K562 (cell line): ENCODE measurements around the gene CDKN2B. TPM values are rescaled to one million over a fixed set of nuclear protein-coding genes. Genes with fewer than 3 reads are reported as not detected.

ENCODE experiments used
- ATAC-seq: fragments of 200-7000 bp; cut with Tn5 transposase; 3 replicates; pipeline ENCODE4 v1.9.1; 2020; ENCODE audit warnings: moderate library complexity
- BruUV-seq: library from RNA; stranded (reverse); fragments of 400-500 nt; replicated peaks from 2 replicates; lab custom pipeline; 2021; lab: Mats Ljungman, UMichigan
- CTCF ChIA-PET: fragments of 300-600 bp; formaldehyde crosslinking; extraction: SDS; loops from one replicate; lab custom pipeline; 2021; ENCODE audit warnings: low intra/inter-chr PET ratio; lab: Yijun Ruan, JAX
- POLR2A ChIA-PET: fragments of 300-600, 350-650 bp; sonication (Branson Sonifier 250); formaldehyde crosslinking; extraction: SDS; loops from one replicate; lab custom pipeline; 2021; ENCODE audit warnings: antibody characterized with exemption, inconsistent platforms; lab: Yijun Ruan, JAX
- DNase-seq, 4 experiments: peaks; one replicate each; pipeline versions ENCODE4 v3.0.0 to v3.0.0-alpha.2; 2011 to 2018; ENCODE audit warnings: low spot score in 3 of 4, mixed read lengths in 3 of 4; ENCODE audit errors: extremely low read depth in 1 of 4
- FAIRE-seq: peaks from 2 replicates; lab custom pipeline; 2011; peaks lifted over from hg19 to GRCh38; lab: Jason Lieb, UNC
- H2AFZ ChIP-seq: 2 replicates; pipeline ENCODE4 v1.6.0; 2011; ENCODE audit warnings: low read depth, low read length, control low read depth, inconsistent platforms
- H3K27ac ChIP-seq: fragments of 200-600 bp; 3 replicates; pipeline ENCODE4 v1.8.0; 2011; ENCODE audit warnings: low read depth, mild to moderate bottlenecking, control low read depth, inconsistent platforms, low read length, moderate library complexity, mixed read lengths; ENCODE audit errors: extremely low read depth
- H3K27me3 ChIP-seq, 2 experiments: fragments of 300-600 bp in 1 of 2; 2 replicates in 1 of 2; 3 replicates in 1 of 2; pipeline versions ENCODE4 v1.6.0 to v1.8.0; 2011; ENCODE audit warnings: inconsistent platforms in 2 of 2, low read length in 2 of 2, mild to moderate bottlenecking in 1 of 2, mixed read lengths in 1 of 2, moderate library complexity in 1 of 2; ENCODE audit not compliant: control insufficient read depth in 2 of 2, insufficient read depth in 2 of 2
- H3K36me3 ChIP-seq: fragments of 300-600 bp; 3 replicates; pipeline ENCODE4 v1.8.0; 2011; ENCODE audit warnings: mild to moderate bottlenecking, low read length, inconsistent platforms; ENCODE audit not compliant: control insufficient read depth, insufficient read depth
- H3K4me1 ChIP-seq, 2 experiments: fragments of 200-600 bp in 1 of 2; replicated peaks in 1 of 2; 2 replicates in 1 of 2; 3 replicates in 1 of 2; pipeline versions ENCODE4 v1.5.1 to v1.8.0; 2011; ENCODE audit warnings: inconsistent platforms in 2 of 2, low read length in 2 of 2, mild to moderate bottlenecking in 1 of 2, mixed read lengths in 1 of 2, moderate library complexity in 1 of 2; ENCODE audit not compliant: control insufficient read depth in 2 of 2, insufficient read depth in 2 of 2
- H3K4me2 ChIP-seq: 2 replicates; pipeline ENCODE4 v1.6.1; 2011; ENCODE audit warnings: low read length, control low read depth, inconsistent platforms, mixed read lengths; ENCODE audit not compliant: insufficient read depth
- H3K4me3 ChIP-seq: fragments of 200-600 bp; sonication (generic), shearing (Covaris generic); 2 replicates; pipeline ENCODE4 v1.5.1; 2016; ENCODE audit warnings: control low read depth, inconsistent platforms
- H3K79me2 ChIP-seq: fragments of 200-600 bp; 3 replicates; pipeline ENCODE4 v1.8.0; 2011; ENCODE audit warnings: low read length, inconsistent platforms; ENCODE audit not compliant: control insufficient read depth, insufficient read depth
- H3K9ac ChIP-seq, 2 experiments: 2 replicates each; pipeline versions ENCODE4 v1.6.0 to v1.6.1; 2011; ENCODE audit warnings: low read depth in 2 of 2, low read length in 2 of 2, control low read depth in 1 of 2, inconsistent platforms in 1 of 2, mild to moderate bottlenecking in 1 of 2, mixed read lengths in 1 of 2; ENCODE audit not compliant: insufficient read depth in 1 of 2
- H3K9me1 ChIP-seq: one replicate; pipeline ENCODE4 v1.6.0; 2011; ENCODE audit warnings: inconsistent platforms, mild to moderate bottlenecking, low read length, moderate library complexity; ENCODE audit not compliant: control insufficient read depth, insufficient read depth
- H3K9me3 ChIP-seq: replicated peaks from 2 replicates; pipeline ENCODE4 v1.5.1; 2011; ENCODE audit warnings: low read depth, low read length, inconsistent platforms; ENCODE audit not compliant: control insufficient read depth, insufficient read depth
- H4K20me1 ChIP-seq: replicated peaks from 2 replicates; pipeline ENCODE4 v1.6.1; 2011; ENCODE audit warnings: low read length, inconsistent platforms, mixed read lengths; ENCODE audit not compliant: control insufficient read depth, insufficient read depth
- CLOCK ChIP-seq: fragments of 250-450 bp; sonication (Bioruptor Pico); IDR thresholded peaks from 2 replicates; pipeline ENCODE4 v1.4.0; 2020; ENCODE audit warnings: mild to moderate bottlenecking, moderate library complexity, borderline replicate concordance
- POLR2H ChIP-seq: IDR thresholded peaks from 2 replicates; pipeline ENCODE4 v1.6.1; 2016; ENCODE audit warnings: missing genetic modification characterization, low read depth, mild to moderate bottlenecking, control low read depth, missing compliant biosample characterization, moderate library complexity
- RBM34 ChIP-seq: fragments of 200-400 bp; formaldehyde crosslinking; IDR thresholded peaks from 2 replicates; pipeline ENCODE4 v1.6.1; 2018; ENCODE audit warnings: low read length, borderline replicate concordance; ENCODE audit not compliant: insufficient read depth
- TFAM ChIP-seq: fragments of 250-450 bp; sonication (Bioruptor Pico); conservative IDR thresholded peaks from 2 replicates; pipeline ENCODE4 v1.5.0; 2021; ENCODE audit warnings: mild to moderate bottlenecking, moderate library complexity
- ZNF695 ChIP-seq: fragments of 450-650 bp; formaldehyde crosslinking; IDR thresholded peaks from 2 replicates; pipeline ENCODE4 v1.4.0; 2020; ENCODE audit warnings: mild to moderate bottlenecking, moderate library complexity
- WGBS: fragments of 100-300 bp; shearing (Covaris generic); methylation state at CpG from one replicate; pipeline ENCODE4 v1.1.6; 2016; ENCODE audit warnings: low coverage, mixed read lengths; ENCODE audit not compliant: insufficient coverage; ENCODE audit errors: missing lambda C conversion rate; 5-methylcytosine and 5-hydroxymethylcytosine counted together
- in situ Hi-C: fragments of 300-500 bp; cut with MboI; formaldehyde crosslinking; loops from 4 replicates; pipeline ENCODE4 v1.15.0; 2018; ENCODE audit warnings: inconsistent platforms, mixed read lengths
- intact Hi-C: fragments of 100-400 bp; cut with micrococcal nuclease; formaldehyde crosslinking; loops from 2 replicates; pipeline ENCODE4 v1.14.2; 2022
- polyA plus RNA-seq, 8 experiments: library from polyadenylated mRNA; depleted of rRNA in 4 of 8; stranded (reverse) in 5 of 8; unstranded in 3 of 8; fragments of >200 nt; fragmentation: Nextera tagmentation in 2 of 8; fragmentation: Illumina TruSeq in 1 of 8; extraction: Ambion mirVana in 2 of 8; extraction: Trizol in 1 of 8; gene quantifications; 2 replicates each; pipeline versions ENCODE4 v1.2.1 to v1.2.3, GENCODE V29; 2011 to 2014; ENCODE audit warnings: inconsistent platforms in 1 of 8, missing spikeins in 1 of 8
- total RNA-seq, 7 experiments: library from RNA; depleted of rRNA in 6 of 7; stranded (reverse); fragments of >200 nt in 6 of 7; fragmentation: Illumina TruSeq in 2 of 7; extraction: Trizol in 2 of 7; gene quantifications; 2 replicates each; pipeline versions ENCODE4 v1.2.1 to v1.2.3, GENCODE V29; 2011 to 2021; ENCODE audit warnings: low replicate concordance in 1 of 7

The CDKN2B gene
- total and polyA plus RNA-seq, 9 of the 15 experiments (the other 6 are each of a cell fraction or from before 2014, with no cell fraction given), result not detected

GRCh38 chr9:22029231-22029630 lies 20.1 kb upstream of the CDKN2B start:
- ChIA-PET POLR2A (no interaction called here), CTCF (no interaction called here)
- FAIRE-seq, result no peak
- Histone ChIP-seq H3K4me2 (no peak overlapping the region), H3K9me3 (no peaks in the 10 kb centered on the region), H3K4me1 (no peaks in the 10 kb centered on the region), H3K27me3 (no peaks in the 10 kb centered on the region), H3K79me2 (no peaks in the 10 kb centered on the region), H4K20me1 (no peaks in the 10 kb centered on the region), H3K27ac (no peak overlapping the region), H3K4me3 (no peak overlapping the region), H3K9ac (no peak overlapping the region), H3K9me1 (no peaks in the 10 kb centered on the region), H2AFZ (no peak overlapping the region), H3K36me3 (no peaks in the 10 kb centered on the region)
- TF ChIP-seq ZNF695 (CRISPR knock-in tag) (no peak), CLOCK (no peak), RBM34 (no peak), POLR2H (tag) (no peak), TFAM (CRISPR knock-in tag) (no peak)
- no peak for ATAC-seq
- in situ Hi-C loops (no loop called here), intact Hi-C loops (no loop called here)
- no TSS peak for BruUV-seq
- no peak for DNase-seq
- no CpG with 5 or more reads among the region's 4 CpGs for WGBS
